HL-60 (cell line): ENCODE results near the gene CAPN13.

Experiments
- DNase-seq, 2 experiments: peaks; one replicate each; pipeline ENCODE4 v3.0.0-alpha.2; 2010 to 2020; ENCODE audit warnings: low read depth in 1 of 2, low spot score in 1 of 2
- H3K27ac ChIP-seq: fragments of 250-450 bp; sonication (Bioruptor Pico); replicated peaks from 2 replicates; pipeline ENCODE4 v1.5.1; 2020; ENCODE audit warnings: mild to moderate bottlenecking, moderate library complexity
- H3K27me3 ChIP-seq: fragments of 250-450 bp; sonication (Bioruptor Pico); 2 replicates; pipeline ENCODE4 v1.5.1; 2021; ENCODE audit warnings: mild to moderate bottlenecking, moderate library complexity; ENCODE audit not compliant: insufficient read depth, poor library complexity, severe bottlenecking
- H3K4me3 ChIP-seq: replicated peaks from 2 replicates; pipeline ENCODE4 v1.5.1; 2011; ENCODE audit warnings: mild to moderate bottlenecking, control low read depth, low read length; ENCODE audit not compliant: insufficient read depth
- GABPA ChIP-seq: IDR thresholded peaks from 2 replicates; pipeline ENCODE4 v1.6.1; 2012; ENCODE audit warnings: low read depth
- POLR2AphosphoS5 ChIP-seq: IDR thresholded peaks from 2 replicates; pipeline ENCODE4 v1.6.1; 2012; ENCODE audit warnings: low read depth
- SPI1 ChIP-seq: IDR thresholded peaks from 2 replicates; pipeline ENCODE4 v1.6.1; 2012; ENCODE audit warnings: low read depth, mild to moderate bottlenecking, borderline replicate concordance
- TF ChIP-seq, protein P1 (sequence below): IDR thresholded peaks from one replicate; pipeline ENCODE4 v1.5.1; 2011; ENCODE audit warnings: low read length, control low read depth, inconsistent platforms; ENCODE audit not compliant: insufficient read depth
- TF ChIP-seq, protein P2 (sequence below): IDR thresholded peaks from 2 replicates; pipeline ENCODE4 v1.6.1; 2012; ENCODE audit warnings: low read depth; ENCODE audit not compliant: insufficient replicate concordance

Gene CAPN13

DNA sequence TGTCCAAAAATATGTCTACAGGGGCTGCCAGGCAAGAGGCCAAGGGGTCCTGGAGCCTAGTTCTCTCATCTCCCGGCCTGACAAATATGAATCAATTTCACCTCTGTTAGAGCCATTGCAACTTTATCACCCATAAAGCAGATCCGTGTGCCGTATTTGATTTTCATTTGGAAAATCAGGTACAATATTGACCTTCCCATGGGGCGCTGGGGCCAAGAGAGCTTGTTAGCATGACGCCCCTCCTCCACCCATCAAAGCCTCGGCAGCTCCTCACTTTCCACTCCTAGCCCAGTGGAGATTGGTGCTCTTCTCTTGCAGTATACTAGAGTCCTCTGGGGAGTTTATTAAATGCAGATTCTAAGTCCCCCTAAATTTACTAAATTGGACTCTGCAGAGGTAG lies 96.8 kb downstream of the CAPN13 start:
- TF ChIP-seq POLR2AphosphoS5: no peak
- TF ChIP-seq, protein P1, sequence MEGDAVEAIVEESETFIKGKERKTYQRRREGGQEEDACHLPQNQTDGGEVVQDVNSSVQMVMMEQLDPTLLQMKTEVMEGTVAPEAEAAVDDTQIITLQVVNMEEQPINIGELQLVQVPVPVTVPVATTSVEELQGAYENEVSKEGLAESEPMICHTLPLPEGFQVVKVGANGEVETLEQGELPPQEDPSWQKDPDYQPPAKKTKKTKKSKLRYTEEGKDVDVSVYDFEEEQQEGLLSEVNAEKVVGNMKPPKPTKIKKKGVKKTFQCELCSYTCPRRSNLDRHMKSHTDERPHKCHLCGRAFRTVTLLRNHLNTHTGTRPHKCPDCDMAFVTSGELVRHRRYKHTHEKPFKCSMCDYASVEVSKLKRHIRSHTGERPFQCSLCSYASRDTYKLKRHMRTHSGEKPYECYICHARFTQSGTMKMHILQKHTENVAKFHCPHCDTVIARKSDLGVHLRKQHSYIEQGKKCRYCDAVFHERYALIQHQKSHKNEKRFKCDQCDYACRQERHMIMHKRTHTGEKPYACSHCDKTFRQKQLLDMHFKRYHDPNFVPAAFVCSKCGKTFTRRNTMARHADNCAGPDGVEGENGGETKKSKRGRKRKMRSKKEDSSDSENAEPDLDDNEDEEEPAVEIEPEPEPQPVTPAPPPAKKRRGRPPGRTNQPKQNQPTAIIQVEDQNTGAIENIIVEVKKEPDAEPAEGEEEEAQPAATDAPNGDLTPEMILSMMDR: no peak
- TF ChIP-seq, protein P2, sequence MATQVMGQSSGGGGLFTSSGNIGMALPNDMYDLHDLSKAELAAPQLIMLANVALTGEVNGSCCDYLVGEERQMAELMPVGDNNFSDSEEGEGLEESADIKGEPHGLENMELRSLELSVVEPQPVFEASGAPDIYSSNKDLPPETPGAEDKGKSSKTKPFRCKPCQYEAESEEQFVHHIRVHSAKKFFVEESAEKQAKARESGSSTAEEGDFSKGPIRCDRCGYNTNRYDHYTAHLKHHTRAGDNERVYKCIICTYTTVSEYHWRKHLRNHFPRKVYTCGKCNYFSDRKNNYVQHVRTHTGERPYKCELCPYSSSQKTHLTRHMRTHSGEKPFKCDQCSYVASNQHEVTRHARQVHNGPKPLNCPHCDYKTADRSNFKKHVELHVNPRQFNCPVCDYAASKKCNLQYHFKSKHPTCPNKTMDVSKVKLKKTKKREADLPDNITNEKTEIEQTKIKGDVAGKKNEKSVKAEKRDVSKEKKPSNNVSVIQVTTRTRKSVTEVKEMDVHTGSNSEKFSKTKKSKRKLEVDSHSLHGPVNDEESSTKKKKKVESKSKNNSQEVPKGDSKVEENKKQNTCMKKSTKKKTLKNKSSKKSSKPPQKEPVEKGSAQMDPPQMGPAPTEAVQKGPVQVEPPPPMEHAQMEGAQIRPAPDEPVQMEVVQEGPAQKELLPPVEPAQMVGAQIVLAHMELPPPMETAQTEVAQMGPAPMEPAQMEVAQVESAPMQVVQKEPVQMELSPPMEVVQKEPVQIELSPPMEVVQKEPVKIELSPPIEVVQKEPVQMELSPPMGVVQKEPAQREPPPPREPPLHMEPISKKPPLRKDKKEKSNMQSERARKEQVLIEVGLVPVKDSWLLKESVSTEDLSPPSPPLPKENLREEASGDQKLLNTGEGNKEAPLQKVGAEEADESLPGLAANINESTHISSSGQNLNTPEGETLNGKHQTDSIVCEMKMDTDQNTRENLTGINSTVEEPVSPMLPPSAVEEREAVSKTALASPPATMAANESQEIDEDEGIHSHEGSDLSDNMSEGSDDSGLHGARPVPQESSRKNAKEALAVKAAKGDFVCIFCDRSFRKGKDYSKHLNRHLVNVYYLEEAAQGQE: no peak
- no peak for TF ChIP-seq GABPA
- TF ChIP-seq SPI1: no peak
- DNase-seq: no peak
- H3K27ac ChIP-seq: no peak overlapping the region
- no peaks in the 10 kb centered on the region for H3K27me3 ChIP-seq
- no peak overlapping the region for H3K4me3 ChIP-seq

GRCh38 chr2:30710016-30710415 lies 97.2 kb downstream of the CAPN13 start:
- no peak for TF ChIP-seq SPI1
- TF ChIP-seq, protein P2: no peak
- TF ChIP-seq, protein P1: no peak
- no peak for TF ChIP-seq POLR2AphosphoS5
- no peak for TF ChIP-seq GABPA
- Histone ChIP-seq H3K4me3 (no peak overlapping the region), H3K27me3 (no peaks in the 10 kb centered on the region), H3K27ac (no peak overlapping the region)
- no peak for DNase-seq

DNA sequence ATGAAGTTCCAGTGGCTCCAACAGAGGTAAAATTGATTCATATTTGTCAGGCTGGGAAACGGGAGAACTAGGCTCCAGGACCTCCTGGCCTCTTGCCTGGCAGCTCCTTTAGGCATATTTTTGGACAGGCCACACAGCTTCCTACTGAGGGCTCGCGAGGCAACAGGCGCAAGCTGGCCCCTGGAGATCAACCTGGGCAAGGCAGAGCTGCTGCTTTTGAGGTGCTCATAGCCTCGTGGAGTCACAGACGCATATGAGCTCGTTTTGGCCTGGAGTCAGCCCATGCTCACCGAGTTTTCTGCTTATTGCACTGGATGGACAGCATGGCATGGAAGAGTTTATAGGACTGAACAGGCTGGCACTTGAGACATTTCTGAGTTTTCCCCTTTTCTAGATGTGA lies 97.7 kb downstream of the CAPN13 start:
- no peak for DNase-seq
- TF ChIP-seq, protein P1: no peak
- TF ChIP-seq POLR2AphosphoS5 (no peak), SPI1 (no peak), GABPA (no peak)
- TF ChIP-seq, protein P2: no peak
- Histone ChIP-seq H3K27ac (no peak overlapping the region), H3K4me3 (no peak overlapping the region), H3K27me3 (no peaks in the 10 kb centered on the region)
